Kidney epithelial cell (primary cell): Measurements from ENCODE around the gene COPS7A. TPM values are rescaled to one million over a fixed set of nuclear protein-coding genes. Genes with fewer than 3 reads are reported as not detected.

Source experiments
- DNase-seq: peaks from one replicate; pipeline ENCODE4 v3.0.0-alpha.2; 2010; ENCODE audit warnings: low read depth
- H3K27me3 ChIP-seq: 2 replicates; pipeline ENCODE4 v1.6.0; 2011; ENCODE audit warnings: low read length; ENCODE audit not compliant: control insufficient read depth, insufficient read depth
- H3K36me3 ChIP-seq: 2 replicates; pipeline ENCODE4 v1.5.1; 2011; ENCODE audit warnings: low read length; ENCODE audit not compliant: control insufficient read depth, insufficient read depth
- H3K4me3 ChIP-seq: 2 replicates; pipeline ENCODE4 v1.5.1; 2011; ENCODE audit warnings: low read depth, mild to moderate bottlenecking, control low read depth, low read length
- CTCF ChIP-seq: IDR thresholded peaks from 2 replicates; pipeline ENCODE4 v1.5.1; 2011; ENCODE audit warnings: mild to moderate bottlenecking, moderate library complexity, low read length, control low read depth, inconsistent platforms; ENCODE audit not compliant: insufficient read depth, poor library complexity, severe bottlenecking
- total RNA-seq: library from RNA; depleted of rRNA; stranded (reverse); fragments of >200 nt; gene quantifications from 2 replicates; pipeline ENCODE4 v1.2.3, GENCODE V29; 2015

COPS7A gene
- total RNA-seq, 1 donor from 2014 or later = 69.1 TPM

DNA sequence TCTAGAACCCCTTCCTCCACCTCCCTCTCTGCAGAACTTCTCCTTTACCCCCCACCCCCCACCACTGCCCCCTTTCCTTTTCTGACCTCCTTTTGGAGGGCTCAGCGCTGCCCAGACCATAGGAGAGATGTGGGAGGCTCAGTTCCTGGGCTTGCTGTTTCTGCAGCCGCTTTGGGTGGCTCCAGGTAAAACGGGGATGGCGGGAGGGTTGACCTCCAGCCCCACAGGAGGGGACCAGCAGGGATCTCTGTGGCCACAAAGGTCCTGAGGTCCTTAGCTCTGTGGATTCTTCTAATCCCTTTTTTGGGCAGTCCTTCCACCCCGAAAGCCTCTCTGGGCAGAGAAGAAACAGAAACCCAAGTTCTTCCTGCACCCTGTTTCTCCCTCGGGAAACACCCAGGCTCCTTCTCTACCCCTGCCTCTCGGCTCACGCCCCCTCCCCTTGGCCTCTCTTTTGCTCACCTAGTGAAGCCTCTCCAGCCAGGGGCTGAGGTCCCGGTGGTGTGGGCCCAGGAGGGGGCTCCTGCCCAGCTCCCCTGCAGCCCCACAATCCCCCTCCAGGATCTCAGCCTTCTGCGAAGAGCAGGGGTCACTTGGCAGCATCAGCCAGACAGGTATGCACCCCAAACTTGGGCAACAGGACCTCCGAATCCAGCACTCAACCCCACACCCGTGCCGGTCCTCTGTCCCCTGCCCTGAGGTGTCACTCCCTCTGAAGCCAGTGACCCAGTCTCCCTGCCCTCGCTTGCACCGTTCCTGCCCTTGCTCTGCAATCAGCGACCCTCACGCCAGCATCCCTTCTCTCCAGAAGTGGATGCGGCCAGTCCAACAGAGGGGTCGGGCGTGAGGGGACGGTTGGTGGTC lies 49.1 kb downstream of the COPS7A start:
- H3K36me3 ChIP-seq = peaks cover 2% of the 10 kb centered on the region
- no peak for TF ChIP-seq CTCF
- no peak overlapping the region for H3K4me3 ChIP-seq
- H3K27me3 ChIP-seq = peaks cover 22% of the 10 kb centered on the region
- no peak for DNase-seq

DNA sequence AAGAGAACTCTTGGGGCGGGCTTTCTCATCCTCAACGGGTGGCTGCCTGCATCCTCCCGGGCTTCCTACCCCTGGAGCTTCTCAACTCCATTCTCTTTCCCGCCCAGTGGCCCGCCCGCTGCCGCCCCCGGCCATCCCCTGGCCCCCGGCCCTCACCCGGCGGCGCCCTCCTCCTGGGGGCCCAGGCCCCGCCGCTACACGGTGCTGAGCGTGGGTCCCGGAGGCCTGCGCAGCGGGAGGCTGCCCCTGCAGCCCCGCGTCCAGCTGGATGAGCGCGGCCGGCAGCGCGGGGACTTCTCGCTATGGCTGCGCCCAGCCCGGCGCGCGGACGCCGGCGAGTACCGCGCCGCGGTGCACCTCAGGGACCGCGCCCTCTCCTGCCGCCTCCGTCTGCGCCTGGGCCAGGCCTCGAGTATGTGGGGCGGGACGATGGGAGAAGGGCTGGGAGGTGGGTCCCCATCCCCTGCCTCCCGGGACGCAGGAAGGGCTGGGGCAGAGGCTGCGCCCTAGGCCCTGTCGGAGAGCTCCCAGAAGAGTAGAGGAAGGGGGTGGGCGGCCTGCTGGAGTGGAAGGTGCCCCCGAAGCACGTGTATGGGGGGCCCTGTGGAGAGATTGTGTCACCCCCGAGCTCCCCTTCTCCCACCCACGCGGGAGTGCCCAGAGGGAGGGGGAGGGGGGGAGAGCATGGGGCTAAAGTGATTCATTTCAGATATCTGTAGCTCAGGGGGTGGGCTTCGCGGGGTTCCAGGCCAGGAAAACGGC lies 49.9 kb downstream of the COPS7A start:
- no peak for DNase-seq
- no peak for TF ChIP-seq CTCF
- Histone ChIP-seq H3K4me3 (no peak overlapping the region), H3K36me3 (peaks cover 2% of the 10 kb centered on the region), H3K27me3 (peaks cover 25% of the 10 kb centered on the region)

- TF ChIP-seq CTCF = no peak
- peaks cover under 1% of the 10 kb centered on the region for H3K36me3 ChIP-seq
- peaks cover 25% of the 10 kb centered on the region for H3K27me3 ChIP-seq
- DNase-seq = no peak
- H3K4me3 ChIP-seq = no peak overlapping the region
Observed at GRCh38 chr12:6774499-6775062, 50.7 kb downstream of the COPS7A start.

DNA sequence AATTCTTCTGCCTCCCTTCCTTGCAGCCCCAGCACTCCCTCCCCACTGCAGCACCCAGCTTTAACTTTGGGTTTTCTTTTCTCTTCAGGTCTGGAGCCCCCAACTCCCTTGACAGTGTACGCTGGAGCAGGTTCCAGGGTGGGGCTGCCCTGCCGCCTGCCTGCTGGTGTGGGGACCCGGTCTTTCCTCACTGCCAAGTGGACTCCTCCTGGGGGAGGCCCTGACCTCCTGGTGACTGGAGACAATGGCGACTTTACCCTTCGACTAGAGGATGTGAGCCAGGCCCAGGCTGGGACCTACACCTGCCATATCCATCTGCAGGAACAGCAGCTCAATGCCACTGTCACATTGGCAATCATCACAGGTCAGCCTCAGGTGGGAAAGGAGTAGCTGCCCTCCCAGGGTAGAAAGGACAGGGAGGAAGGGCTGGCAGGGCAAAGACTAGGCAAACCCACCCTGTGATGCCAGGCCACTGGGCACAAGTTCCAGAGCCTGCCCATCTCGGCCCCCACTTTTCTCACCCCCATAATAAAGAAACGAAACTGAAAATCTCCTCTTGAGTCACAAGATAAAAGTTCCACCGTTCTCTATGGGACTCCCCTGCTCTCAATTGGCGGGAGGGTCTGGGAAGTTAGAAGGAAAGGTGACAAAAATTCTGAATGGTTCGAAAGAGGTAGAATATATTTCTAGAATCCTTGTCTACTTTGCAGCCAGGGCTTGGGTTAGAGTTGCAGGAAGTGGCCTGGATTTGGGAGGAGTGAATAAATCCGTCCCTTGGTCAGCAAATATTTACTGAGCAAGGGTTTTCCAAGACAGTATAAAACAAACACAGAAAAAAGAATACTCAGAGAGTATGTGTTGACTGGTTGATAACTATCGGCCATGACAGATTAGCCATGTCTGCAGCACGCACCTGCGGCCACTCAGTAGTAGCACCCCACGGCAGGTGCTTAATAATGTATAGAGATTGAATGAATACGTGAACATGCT lies 51.6 kb downstream of the COPS7A start:
- Histone ChIP-seq H3K4me3 (no peak overlapping the region), H3K27me3 (peaks cover 25% of the 10 kb centered on the region), H3K36me3 (no peaks in the 10 kb centered on the region)
- TF ChIP-seq CTCF = no peak
- no peak for DNase-seq

GRCh38 chr12:6777386-6777785 lies 53.5 kb downstream of the COPS7A start:
- peaks cover 24% of the 10 kb centered on the region for H3K27me3 ChIP-seq

More at GRCh38 chr12:6777386-6777785, 53.5 kb downstream of the COPS7A start:
- Histone ChIP-seq H3K36me3 (no peaks in the 10 kb centered on the region), H3K4me3 (no peak overlapping the region)
- TF ChIP-seq CTCF = no peak
- no peak for DNase-seq
